HCT116 (cell line): ENCODE data around the gene AFTPH. TPM values are rescaled to one million over a fixed set of nuclear protein-coding genes. Genes with fewer than 3 reads are reported as not detected.

Experiments
- ATAC-seq: fragments of 200-7000 bp; cut with Tn5 transposase; 2 replicates; pipeline ENCODE4 v1.9.1; 2020; ENCODE audit warnings: mild to moderate bottlenecking, moderate library complexity
- BruUV-seq: library from RNA; stranded (reverse); fragments of 400-500 nt; replicated peaks from 2 replicates; lab custom pipeline; 2021; lab: Mats Ljungman, UMichigan
- CTCF ChIA-PET: fragments of 300-600 bp; sonication (Branson Sonifier 250); formaldehyde crosslinking; loops from one replicate; lab custom pipeline; 2021; ENCODE audit warnings: antibody characterized with exemption; lab: Charles Lee
- POLR2A ChIA-PET: fragments of 300-600, 350-600 bp; sonication (Branson Sonifier 250); formaldehyde crosslinking; loops from one replicate; lab custom pipeline; 2021; ENCODE audit warnings: antibody characterized with exemption; lab: Charles Lee
- RAD21 ChIA-PET, 2 experiments: fragments of 300-600 bp; sonication (Branson Sonifier 250); formaldehyde crosslinking; loops; one replicate each; lab custom pipeline; 2023; ENCODE audit warnings: low total read pairs in 2 of 2; ENCODE audit not compliant: uncharacterized antibody in 2 of 2, unreplicated experiment in 2 of 2, low non-redundant PET in 1 of 2; lab: Charles Lee
- DNase-seq: peaks from one replicate; pipeline ENCODE4 v3.0.0-alpha.2; 2010; ENCODE audit warnings: low read depth, low spot score
- H2AFZ ChIP-seq: fragments of 200-600 bp; shearing (Covaris generic), sonication (generic); 2 replicates; pipeline ENCODE4 v1.6.1; 2017; ENCODE audit warnings: low read depth, mixed run types, mixed read lengths, antibody characterized with exemption, low read length; ENCODE audit not compliant: poor library complexity, severe bottlenecking
- H3K27ac ChIP-seq: 2 replicates; pipeline ENCODE4 v1.5.1; 2012; ENCODE audit warnings: low read depth, low read length
- H3K27me3 ChIP-seq: fragments of 200-600 bp; sonication (generic); 2 replicates; pipeline ENCODE4 v1.6.1; 2016; ENCODE audit warnings: mixed run types, low read length, mixed read lengths; ENCODE audit not compliant: insufficient read depth
- H3K36me3 ChIP-seq, 2 experiments: fragments of 200-500 bp in 1 of 2; fragments of 200-600 bp in 1 of 2; sonication (Bioruptor generic) in 1 of 2; sonication (generic) in 1 of 2; 2 replicates each; pipeline versions ENCODE4 v1.5.1 to v1.6.1; 2014 to 2016; ENCODE audit warnings: low read length in 2 of 2, inconsistent platforms in 1 of 2, mixed read lengths in 1 of 2, mixed run types in 1 of 2; ENCODE audit not compliant: insufficient read depth in 2 of 2, control insufficient read depth in 1 of 2
- H3K4me1 ChIP-seq, 2 experiments: fragments of 200-600 bp in 1 of 2; sonication (generic) in 1 of 2; 2 replicates each; pipeline versions ENCODE4 v1.5.1 to v1.6.1; 2012 to 2017; ENCODE audit warnings: low read length in 2 of 2, inconsistent platforms in 1 of 2, mild to moderate bottlenecking in 1 of 2, mixed read lengths in 1 of 2, mixed run types in 1 of 2, moderate library complexity in 1 of 2; ENCODE audit not compliant: insufficient read depth in 2 of 2, control insufficient read depth in 1 of 2
- H3K4me2 ChIP-seq: fragments of 200-600 bp; sonication (generic); 2 replicates; pipeline ENCODE4 v1.6.1; 2017; ENCODE audit warnings: mixed run types, low read length, mixed read lengths
- H3K4me3 ChIP-seq, 2 experiments: fragments of 200-600 bp in 1 of 2; sonication (generic) in 1 of 2; replicated peaks in 1 of 2; 2 replicates each; pipeline ENCODE4 v1.5.1; 2011 to 2016; ENCODE audit warnings: low read length in 2 of 2, control low read depth in 1 of 2, low read depth in 1 of 2, mild to moderate bottlenecking in 1 of 2, mixed read lengths in 1 of 2, mixed run types in 1 of 2
- H3K79me2 ChIP-seq: fragments of 200-600 bp; sonication (generic); 2 replicates; pipeline ENCODE4 v1.6.1; 2017; ENCODE audit warnings: mild to moderate bottlenecking, mixed run types, low read length, moderate library complexity, mixed read lengths; ENCODE audit not compliant: insufficient read depth
- H3K9ac ChIP-seq: fragments of 200-600 bp; sonication (generic); 2 replicates; pipeline ENCODE4 v1.6.1; 2016; ENCODE audit warnings: low read length, mixed read lengths
- H3K9me2 ChIP-seq: fragments of 200-600 bp; sonication (generic), shearing (Covaris generic); 2 replicates; pipeline ENCODE4 v1.6.1; 2017; ENCODE audit warnings: mixed run types, mild to moderate bottlenecking, moderate library complexity; ENCODE audit not compliant: insufficient read depth
- H3K9me3 ChIP-seq, 2 experiments: fragments of 200-500 bp in 1 of 2; fragments of 200-600 bp in 1 of 2; sonication (Bioruptor generic) in 1 of 2; sonication (generic) in 1 of 2; 2 replicates each; pipeline ENCODE4 v1.6.1; 2014 to 2017; ENCODE audit warnings: low read length in 2 of 2, mixed read lengths in 2 of 2, inconsistent platforms in 1 of 2, low read depth in 1 of 2, mild to moderate bottlenecking in 1 of 2, mixed run types in 1 of 2, moderate library complexity in 1 of 2; ENCODE audit not compliant: control insufficient read depth in 1 of 2, insufficient read depth in 1 of 2
- H4K20me1 ChIP-seq: fragments of 200-600 bp; sonication (generic), shearing (Covaris generic); 2 replicates; pipeline ENCODE4 v1.6.1; 2017; ENCODE audit warnings: mixed run types, mild to moderate bottlenecking, moderate library complexity; ENCODE audit not compliant: insufficient read depth
- ATF3 ChIP-seq: IDR thresholded peaks from 2 replicates; pipeline ENCODE4 v1.6.1; 2012
- CEBPB ChIP-seq: IDR thresholded peaks from 2 replicates; pipeline ENCODE4 v1.6.1; 2012; ENCODE audit warnings: low read depth
- EGR1 ChIP-seq: IDR thresholded peaks from 2 replicates; pipeline ENCODE4 v1.6.1; 2012; ENCODE audit warnings: low read depth
- ELF1 ChIP-seq: IDR thresholded peaks from 2 replicates; pipeline ENCODE4 v1.6.1; 2012; ENCODE audit warnings: low read depth, borderline replicate concordance
- EZH2 ChIP-seq: fragments of 200-600 bp; sonication (generic); IDR thresholded peaks from 2 replicates; pipeline ENCODE4 v1.6.1; 2017; ENCODE audit warnings: antibody characterized with exemption, mixed run types
- FOSL1 ChIP-seq: IDR thresholded peaks from 2 replicates; pipeline ENCODE4 v1.6.1; 2012; ENCODE audit warnings: low read depth
- JUND ChIP-seq: IDR thresholded peaks from 2 replicates; pipeline ENCODE4 v1.6.1; 2012
- POLR2AphosphoS5 ChIP-seq: IDR thresholded peaks from 2 replicates; pipeline ENCODE4 v1.6.1; 2011; ENCODE audit warnings: mild to moderate bottlenecking, low read depth, low read length, moderate library complexity
- RAD21 ChIP-seq: IDR thresholded peaks from 2 replicates; pipeline ENCODE4 v1.6.1; 2012; ENCODE audit warnings: low read depth, mild to moderate bottlenecking
- REST ChIP-seq: IDR thresholded peaks from 2 replicates; pipeline ENCODE4 v1.6.1; 2012; ENCODE audit warnings: low read depth
- SIN3A ChIP-seq: IDR thresholded peaks from 2 replicates; pipeline ENCODE4 v1.6.1; 2012; ENCODE audit warnings: low read depth
- SP1 ChIP-seq: IDR thresholded peaks from 2 replicates; pipeline ENCODE4 v1.6.1; 2012; ENCODE audit warnings: low read depth
- TCF7L2 ChIP-seq: IDR thresholded peaks from 2 replicates; pipeline ENCODE4 v1.7.0; 2011; ENCODE audit warnings: borderline replicate concordance, inconsistent platforms; ENCODE audit not compliant: insufficient read depth, insufficient read length; ENCODE audit errors: extremely low read depth
- YY1 ChIP-seq: IDR thresholded peaks from 2 replicates; pipeline ENCODE4 v1.6.1; 2011; ENCODE audit warnings: low read length, low read depth, moderate library complexity, mild to moderate bottlenecking; ENCODE audit not compliant: insufficient replicate concordance; ENCODE audit errors: extremely low read depth
- ZNF274 ChIP-seq: fragments of 200-500 bp; sonication (Bioruptor generic); IDR thresholded peaks from 2 replicates; pipeline ENCODE4 v1.6.1; 2014; ENCODE audit warnings: mild to moderate bottlenecking, low read depth, low read length, inconsistent platforms
- intact Hi-C: fragments of 100-400 bp; cut with micrococcal nuclease; formaldehyde crosslinking; loops from 2 replicates; pipeline ENCODE4 v1.10.0; 2022
- total RNA-seq: library from RNA; stranded (reverse); gene quantifications from one replicate; pipeline ENCODE4 v1.2.1, GENCODE V29; 2021; ENCODE audit not compliant: unreplicated experiment

Gene AFTPH
- total RNA-seq, 1 experiment from 2014 or later, result 23.6 TPM

- Histone ChIP-seq H3K79me2 (no peaks in the 10 kb centered on the region), H2AFZ (no peak overlapping the region), H3K4me2 (no peak overlapping the region), H3K9me2 (no peaks in the 10 kb centered on the region), H3K36me3 (no peaks in the 10 kb centered on the region), H3K27me3 (no peaks in the 10 kb centered on the region), H4K20me1 (no peaks in the 10 kb centered on the region), H3K27ac (no peak overlapping the region), H3K4me1 (no peaks in the 10 kb centered on the region), H3K4me3 (no peak overlapping the region), H3K9me3 (no peaks in the 10 kb centered on the region), H3K9ac (no peak overlapping the region)
- CTCF ChIA-PET, result interaction anchor here (1.2 kb wide), 1 partner anchor 10 kb away, joined by 4 read pairs; no protein-coding TSS in a partner anchor
- POLR2A ChIA-PET, result no interaction called here
- RAD21 ChIA-PET, result no interaction called here
- ATAC-seq, result no peak
- intact Hi-C loops, result no loop called here
- TF ChIP-seq YY1, result no peak
- no peak for TF ChIP-seq CEBPB
- TF ChIP-seq TCF7L2, result no peak
- TF ChIP-seq REST, result no peak
- no peak for TF ChIP-seq JUND
- TF ChIP-seq RAD21, result no peak
- TF ChIP-seq SIN3A, result no peak
- TF ChIP-seq EGR1, result no peak
- TF ChIP-seq ATF3, result no peak
- TF ChIP-seq ZNF274, result no peak
- TF ChIP-seq POLR2AphosphoS5, result no peak
- TF ChIP-seq ELF1, result no peak
- no peak for TF ChIP-seq SP1
- no peak for TF ChIP-seq EZH2
- TF ChIP-seq FOSL1, result no peak
- BruUV-seq, result no TSS peak
- DNase-seq, result no peak
Measured at GRCh38 chr2:64498438-64498837, 25.7 kb upstream of the AFTPH start.
